Measurements from ENCODE around the gene MACO1.

- TF ChIP-seq CTCF (IDR thresholded peaks at IDR 0.05) (no peak), POLR2A (IDR thresholded peaks at IDR 0.05) (no peak), POLR2AphosphoS5 (IDR thresholded peaks at IDR 0.05) (no peak)
These were observed 12.5 kb downstream of the MACO1 start for GRCh38 chr1:25443030-25443699.

Data from upper lobe of left lung (tissue), 4 donors.